HG03354 (cell line): ENCODE results near the gene ZBP1.

Source experiments
- ATAC-seq: cut with Tn5 transposase; IDR thresholded peaks from one replicate; pipeline ENCODE4 v1.9.1; 2021; ENCODE audit warnings: mild to moderate bottlenecking; ENCODE audit not compliant: unreplicated experiment, poor library complexity, severe bottlenecking

The ZBP1 gene

DNA sequence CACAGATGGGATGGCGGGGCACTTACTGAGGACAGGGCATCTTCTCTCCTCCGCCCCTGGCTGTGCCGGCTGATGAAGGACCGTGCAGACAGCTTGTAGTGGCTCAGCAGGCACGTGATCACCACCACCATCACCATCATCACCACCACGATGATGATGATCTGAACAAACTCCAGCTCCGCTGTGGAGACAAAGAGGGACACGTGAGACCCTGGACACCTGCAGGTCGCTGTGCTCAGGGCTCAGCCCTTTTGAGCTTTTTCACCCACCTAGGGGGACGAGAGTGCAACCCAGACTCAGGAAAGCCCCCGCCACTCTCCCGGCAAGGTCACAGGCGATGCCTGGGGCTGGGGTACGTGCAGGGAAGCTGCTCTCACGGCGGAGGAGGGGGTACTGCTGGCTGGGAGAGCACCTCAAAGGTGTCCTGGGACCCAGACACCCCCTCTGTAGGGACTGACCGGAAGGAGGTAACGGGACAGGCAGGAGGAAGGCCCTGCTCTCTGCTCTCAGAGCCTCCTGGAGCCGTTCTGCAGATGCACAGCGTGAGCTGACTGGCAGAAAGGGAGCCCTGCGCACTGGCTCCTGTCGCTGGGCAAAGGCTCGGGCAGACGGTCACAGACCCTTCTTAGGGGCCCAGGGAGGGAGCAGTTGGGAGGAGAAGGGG, 39.4 kb upstream of the ZBP1 start:
- ATAC-seq: no peak

DNA sequence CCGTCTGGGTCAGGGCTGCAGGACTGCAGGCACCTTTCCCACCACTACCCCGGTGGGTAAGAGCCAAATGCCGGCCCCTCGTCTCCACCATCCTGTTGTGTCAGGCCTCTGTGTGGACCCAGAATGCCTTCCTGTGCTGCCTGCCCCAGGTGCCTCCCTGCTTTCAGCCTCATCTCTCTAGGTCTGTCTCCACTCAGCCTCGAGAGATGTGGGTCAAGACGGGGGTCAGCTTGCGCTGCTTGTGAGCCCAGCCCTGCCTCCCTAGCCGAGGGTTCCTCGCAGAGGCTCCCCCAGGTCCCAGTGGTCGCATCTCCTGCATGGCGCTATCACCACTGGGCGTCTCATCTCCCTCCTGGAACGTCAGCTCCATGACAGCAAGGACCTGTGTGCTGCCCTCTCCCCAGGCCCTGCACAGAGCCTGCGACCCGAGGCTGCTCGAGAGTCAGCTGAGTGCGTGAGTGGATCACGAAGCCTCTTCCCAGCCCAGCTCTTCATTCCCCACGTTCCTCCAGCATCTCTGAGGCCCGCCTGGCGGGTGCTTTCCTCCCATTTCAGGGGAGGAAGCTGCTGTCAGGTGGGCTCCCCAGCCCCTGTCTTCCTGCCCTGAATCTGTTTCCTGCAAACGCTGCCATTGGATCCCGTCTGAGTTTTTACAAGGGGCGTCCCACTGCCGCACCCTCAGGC, 38.7 kb upstream of the ZBP1 start:
- no peak for ATAC-seq

DNA sequence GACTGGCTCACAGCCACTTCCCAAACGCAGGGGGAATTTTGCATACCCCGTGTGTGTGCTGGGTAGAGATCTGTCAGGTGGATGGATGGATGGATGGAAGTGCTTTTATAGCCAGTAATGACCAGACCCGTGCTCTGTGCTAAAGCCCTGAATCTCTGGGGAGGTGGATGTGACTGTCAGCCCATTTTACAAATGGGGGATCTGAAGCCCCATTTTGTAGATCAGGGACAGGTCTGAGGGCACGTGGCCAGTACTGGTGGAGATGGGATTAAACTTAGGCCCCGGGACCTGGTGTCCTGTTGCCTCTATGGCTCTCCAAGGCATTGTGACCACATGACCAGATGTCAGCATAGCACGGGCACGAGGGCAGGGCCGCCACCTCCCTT, 38.2 kb upstream of the ZBP1 start:
- no peak for ATAC-seq

DNA sequence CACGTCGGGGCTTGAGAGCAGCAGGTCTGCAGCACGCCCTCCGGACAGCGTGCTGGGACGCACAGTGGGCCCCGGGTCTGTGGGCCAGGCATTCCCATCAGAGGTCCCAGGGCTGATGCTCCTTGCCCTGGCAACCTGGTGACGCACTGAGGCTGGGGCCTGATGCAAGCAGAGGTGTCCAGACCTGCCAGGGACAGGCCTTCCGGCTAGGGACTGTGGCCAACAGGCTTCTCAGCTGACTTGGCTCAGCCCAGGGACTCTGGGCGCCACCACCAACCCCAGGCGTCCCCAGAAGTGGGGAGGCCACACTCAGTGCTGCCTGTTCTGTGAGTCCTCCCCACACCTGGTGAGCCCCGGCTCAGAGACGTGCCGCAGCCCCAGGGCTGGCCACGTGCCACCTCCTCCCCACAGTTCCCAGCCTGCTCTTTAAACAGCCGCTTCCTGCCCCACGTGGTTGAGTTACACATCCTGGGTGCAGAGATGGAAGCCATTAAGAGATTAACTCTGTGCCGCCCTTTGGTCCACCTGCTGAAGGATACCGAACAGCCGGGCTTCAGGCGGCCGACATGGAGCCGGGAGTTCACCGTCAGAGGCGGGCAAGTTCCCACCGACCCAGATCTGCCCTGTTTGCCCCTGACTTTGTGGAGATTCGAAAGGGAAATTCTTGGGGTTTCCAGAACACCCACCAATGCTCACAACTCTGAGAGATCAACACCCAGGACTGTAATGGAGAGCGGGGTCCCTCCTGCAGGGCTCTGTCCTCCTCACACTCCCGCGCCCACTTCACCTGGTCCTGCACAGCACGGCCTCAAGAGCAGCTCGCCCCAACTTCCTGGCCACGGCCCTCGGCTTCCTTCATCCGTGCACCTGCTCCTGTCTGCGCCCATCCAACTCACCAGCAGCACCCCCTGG, 37.6 kb upstream of the ZBP1 start:
- no peak for ATAC-seq

DNA sequence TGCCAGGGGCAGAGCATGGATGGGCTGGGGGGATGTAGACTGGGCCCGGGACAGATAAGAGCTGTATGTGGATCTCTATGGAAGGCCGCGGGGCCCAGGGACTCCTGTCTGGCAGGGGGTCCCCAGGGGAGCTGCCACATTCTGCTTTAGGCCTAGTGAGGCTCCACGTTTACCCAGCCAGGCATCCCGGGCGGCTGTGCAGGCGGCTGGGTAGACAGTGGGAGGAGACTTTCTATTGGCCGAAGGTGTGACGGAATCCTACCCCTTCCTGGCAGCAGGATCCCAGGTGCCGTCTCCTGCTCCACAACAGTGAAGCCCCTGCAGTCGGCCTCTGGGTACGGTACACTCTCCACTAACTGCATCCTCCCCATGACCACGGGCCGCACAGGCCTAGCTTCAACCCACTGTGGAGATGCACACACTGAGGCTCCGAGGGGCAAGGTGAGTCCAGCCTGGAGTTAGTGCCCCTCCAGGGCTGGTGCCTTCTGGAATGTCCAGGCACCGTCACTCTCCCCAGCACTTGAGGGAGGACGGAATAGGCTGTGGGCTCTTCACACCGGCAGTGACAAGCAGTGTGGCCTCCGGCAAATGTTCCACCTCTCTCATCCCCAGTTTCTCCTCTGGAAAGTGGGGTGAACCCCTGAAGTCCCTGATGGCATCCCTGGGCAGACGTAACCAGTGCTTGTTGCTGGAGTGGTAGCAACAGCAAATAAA, 36.8 kb upstream of the ZBP1 start:
- ATAC-seq: no peak

DNA sequence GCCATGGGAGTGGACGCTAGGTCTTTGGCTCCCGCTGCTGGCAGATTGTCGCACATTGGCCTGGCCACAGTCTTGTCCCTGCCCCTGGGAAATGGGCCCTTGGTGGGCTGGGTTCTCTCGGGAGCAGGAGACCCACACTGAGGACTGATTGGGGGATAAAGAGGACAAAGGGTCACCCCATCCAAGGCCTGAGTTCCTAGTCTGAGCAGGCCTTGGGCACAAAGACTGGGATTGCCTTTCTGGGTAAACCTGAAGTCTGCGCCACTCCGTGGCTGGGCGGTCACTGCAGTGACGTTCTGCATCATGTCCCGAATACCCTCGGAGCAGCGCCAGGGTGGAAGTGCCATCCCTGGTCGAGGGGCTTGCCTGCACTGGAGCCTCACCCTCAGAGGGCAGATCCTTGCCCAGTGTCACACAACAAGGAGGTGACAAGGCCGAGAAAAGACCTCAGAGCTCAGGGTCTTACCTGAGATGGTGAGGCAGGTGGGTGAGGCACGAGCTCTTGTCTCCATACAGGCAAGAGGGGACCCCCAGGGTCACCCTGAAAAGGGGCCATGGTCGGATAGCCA, 36.1 kb upstream of the ZBP1 start:
- no peak for ATAC-seq

DNA sequence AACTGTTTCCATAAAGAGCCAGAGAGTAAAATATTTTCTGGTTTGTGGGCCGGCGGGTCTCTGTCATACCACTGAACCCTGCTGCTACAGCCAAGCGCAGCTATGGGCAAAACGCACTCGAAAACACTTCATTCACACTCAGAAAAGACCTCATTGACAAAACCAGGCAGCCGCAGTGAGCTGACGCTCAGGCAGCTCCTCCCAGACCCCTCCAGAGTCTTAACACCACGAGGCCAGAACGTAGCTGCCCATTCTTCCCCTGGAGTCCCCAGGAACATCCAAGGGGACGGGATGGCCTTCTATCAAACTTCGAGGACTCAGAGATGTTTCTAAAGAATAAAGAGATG, 35.6 kb upstream of the ZBP1 start:
- no peak for ATAC-seq

DNA sequence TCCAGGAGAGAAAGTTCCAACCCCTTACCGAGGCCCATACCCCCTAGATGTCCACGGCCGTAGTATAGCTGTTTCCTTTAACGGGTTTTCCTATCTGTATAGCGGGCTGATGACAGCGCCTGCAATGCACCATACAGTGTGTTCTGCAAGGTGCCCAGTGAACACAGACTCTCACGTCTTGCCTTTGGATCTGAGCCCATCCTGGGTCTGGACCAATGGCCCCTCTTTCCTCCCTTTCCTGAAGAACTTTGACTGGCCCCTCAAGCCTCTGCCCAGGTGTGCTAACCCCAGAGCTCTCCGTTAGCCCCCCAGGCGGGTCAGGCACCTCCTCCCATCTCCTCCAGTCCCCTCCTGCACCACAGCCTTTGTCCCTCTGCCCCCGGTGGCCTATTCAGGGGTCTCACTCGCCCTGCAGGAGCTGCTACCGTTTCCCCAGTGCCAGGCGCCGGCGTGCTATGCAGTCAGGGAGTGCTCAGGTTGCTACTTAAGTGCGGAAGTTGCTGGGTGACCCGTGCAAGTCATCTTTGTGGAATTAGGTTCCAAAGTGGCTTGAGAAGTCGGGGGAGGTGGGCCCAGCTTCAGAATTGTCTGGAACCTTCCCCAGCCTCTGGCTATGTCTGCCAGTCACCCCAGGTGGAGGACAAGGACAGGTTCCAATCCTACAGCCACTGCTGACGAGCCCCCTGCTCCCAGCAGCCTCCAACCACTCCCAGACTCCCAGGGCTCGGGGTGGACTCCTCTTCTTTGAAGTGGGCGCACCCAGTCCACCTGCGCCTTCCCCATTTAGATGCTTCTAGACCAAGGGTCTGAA, 35.0 kb upstream of the ZBP1 start:
- no peak for ATAC-seq

DNA sequence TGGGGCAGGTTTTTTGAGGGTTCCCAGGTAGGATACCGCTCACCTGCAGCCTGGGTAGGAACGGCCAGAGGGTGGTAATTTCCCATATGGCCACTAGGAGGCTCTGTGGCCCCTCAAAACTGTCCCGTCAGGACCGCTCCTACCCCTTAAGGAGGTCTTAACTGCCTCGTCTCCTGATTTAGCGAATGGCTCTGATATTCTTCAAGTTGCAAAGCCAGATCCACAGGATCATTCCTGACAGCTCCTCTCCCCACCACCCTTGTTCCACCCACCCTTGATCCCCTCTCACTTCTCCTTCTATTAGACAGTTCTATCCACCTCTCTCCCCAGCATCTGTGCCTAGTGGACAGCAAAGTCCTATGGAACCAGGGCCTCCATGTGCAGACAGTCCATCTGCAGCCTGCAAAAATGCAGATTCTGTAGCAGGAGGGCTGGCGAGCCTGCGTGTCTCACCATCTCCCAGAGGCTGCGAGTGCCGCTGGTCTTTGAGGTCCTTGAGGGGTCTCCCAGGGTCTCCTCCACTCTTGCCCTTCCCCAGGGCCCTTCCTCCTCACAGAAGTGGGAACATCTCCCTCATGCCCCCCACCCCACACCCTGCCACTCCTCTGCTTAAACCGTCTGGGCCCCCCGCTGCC, 34.3 kb upstream of the ZBP1 start:
- peak; percentile 76 for ATAC-seq

DNA sequence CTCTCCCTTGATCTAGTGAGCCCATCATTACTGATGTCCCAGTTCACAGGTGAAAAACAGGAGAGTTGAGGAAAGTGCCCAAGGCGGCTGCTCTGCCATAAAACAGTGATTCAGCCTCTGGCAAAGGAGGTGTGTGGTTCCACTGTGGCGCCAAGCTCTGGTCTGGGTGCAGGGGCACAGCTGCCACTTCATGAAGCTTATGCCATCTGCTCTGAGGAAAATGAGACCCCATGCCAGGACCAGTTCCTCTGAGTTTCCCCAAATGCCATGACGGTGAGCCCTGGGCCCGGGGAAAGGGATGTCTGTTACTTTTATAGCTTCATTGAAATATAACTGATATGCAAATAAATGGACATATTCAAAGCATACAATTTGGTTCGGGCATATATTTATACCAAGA, 33.7 kb upstream of the ZBP1 start:
- no peak for ATAC-seq

DNA sequence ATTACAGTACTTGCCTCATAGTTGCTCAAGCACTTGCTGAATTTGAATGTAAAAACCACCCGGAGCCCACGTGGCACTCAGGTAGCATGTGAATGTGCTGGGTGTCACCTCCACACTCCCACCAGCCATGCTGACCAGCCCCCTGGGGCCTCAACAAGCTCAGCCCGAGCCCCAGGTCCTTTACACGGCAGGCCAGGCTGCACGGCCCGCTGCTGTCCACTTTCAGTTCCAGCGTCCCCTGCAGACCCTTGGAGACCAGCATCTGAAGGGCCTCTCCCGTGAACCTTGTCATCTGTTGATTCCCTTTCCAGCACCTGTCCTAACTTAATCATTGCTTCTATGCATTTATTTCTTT, 33.3 kb upstream of the ZBP1 start:
- ATAC-seq: no peak

DNA sequence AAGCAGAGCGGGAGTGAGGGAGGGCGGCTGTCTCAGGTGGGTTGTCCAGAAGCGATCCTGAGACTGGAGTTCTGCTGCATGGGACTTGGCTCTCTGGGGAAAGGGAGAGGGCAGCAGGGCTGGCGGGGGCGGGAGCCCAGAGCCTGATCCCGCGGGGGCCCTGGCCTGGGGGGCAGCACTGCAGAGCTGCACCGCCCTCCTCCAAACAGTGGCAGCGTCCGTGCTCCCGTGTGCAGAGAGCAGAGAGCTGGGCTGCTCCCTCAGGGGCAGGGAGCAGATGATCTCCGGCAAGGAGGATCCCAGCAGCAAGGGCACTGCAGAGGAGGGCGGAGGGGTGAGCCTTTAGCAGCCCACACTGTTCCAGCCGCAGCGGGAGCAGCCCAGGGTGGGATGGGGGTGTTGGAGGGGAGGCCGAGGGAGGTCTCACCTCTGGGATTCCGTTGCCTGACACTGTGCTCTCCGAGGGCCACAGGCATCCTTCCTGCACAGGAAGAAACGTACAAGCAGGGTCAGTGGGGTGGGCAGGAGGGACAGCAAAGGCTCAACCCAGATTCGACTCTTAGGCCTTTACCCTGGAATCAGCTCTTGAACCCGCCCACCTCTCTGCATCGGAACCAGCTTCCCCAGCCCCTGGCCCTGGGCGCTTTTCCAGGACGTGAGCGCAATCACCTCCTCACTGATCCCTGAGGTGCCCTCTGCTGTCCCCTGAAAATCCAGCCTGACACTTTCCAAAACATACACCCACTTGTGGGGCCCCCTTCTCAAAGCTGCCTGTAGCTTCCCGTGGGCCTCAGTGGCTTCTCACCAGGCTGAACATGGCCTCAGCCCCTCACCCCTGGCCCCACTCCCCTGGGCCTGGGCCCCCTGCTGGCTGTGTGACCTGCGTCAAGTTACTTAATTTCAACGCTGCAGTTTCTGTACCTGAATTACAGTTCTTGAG, 32.6 kb upstream of the ZBP1 start:
- ATAC-seq: no peak

DNA sequence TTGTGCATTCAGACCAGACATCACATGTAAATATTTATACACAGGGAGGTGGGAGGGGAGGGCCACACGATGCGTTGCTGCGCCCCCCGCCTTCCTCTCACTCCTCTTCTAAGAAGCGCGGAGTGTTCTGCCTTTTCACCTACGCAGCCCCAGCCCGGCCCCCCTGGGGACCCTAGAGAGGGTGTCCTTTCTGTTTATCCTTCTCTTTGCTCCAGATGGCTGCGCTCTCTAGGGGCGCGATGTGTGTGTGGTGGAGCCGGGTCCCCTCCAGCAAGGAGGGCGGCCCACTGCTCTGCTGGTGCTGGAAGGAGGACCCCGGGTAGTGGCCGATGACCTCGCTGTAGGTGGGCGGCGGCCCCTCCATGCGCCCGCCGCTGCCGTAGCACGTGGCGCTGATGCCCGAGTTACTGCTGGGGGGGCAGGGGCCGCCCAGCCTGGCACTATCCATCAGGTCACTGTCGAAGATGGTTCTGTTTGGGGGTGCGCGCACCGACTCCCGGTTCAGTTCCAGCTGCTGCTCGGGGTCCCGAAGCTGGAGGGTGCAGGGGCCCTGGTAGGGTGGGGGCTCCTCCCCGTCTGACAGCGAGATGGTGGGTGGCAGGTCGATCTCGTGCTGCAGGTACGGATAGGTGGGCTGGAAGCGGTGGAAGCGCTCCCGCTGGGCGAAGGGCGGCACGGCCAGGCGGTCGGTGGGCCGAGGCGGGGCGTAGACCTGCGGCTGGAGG, 31.8 kb upstream of the ZBP1 start:
- no peak for ATAC-seq

DNA sequence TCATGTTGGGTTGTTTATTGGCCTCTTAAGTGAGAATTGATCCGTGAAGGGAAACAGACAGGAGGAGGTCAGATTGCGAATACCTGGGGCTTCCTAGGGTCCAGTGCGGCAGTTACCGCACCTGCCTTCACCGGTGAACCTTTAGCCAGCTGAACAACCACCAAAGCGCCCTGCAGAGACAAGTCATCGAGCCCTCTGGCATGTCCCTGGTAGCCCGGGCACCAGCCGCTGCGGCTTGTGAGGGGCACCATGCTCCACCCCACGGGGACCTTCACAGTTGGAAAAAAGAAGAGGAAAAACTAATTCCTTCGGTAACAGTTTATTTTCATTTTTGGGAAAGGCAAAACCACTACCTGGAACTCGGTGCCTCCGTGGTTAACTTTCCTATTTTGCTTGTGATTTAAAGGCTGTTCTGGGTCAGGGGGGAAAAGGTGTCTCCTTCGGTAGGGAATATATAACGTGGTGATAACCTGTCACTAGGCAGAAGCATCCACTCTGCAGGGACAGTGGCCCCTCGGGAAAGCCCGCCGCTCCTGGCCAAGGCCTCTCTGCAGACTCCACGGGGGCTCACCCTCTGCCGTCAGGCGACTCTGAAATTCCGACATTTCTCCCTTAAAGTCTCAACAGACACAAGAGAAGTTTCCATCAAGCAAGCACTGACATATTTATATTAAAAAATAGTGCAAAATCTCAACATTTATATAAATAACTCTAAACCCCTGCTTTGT, 30.7 kb upstream of the ZBP1 start:
- ATAC-seq: no peak

DNA sequence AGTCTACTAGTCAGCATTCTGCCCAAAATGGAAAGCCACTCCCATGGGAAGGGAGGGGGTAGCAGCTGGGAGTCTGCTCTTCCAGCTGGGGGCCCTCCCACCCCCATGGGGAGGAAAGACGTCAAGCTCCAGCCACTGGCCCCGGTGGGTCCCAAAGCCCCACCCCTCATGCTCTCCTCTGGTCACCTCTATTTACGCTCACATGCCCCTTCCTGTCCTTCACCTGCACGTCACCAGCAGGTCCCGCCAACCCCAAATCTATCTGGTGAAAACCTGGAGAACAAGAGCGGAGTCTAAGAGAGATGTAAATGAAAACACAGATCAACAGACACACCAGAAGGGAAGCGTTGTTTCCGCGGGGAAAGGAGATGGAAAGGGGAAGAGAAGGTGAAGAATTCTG, 30.0 kb upstream of the ZBP1 start:
- ATAC-seq: no peak

DNA sequence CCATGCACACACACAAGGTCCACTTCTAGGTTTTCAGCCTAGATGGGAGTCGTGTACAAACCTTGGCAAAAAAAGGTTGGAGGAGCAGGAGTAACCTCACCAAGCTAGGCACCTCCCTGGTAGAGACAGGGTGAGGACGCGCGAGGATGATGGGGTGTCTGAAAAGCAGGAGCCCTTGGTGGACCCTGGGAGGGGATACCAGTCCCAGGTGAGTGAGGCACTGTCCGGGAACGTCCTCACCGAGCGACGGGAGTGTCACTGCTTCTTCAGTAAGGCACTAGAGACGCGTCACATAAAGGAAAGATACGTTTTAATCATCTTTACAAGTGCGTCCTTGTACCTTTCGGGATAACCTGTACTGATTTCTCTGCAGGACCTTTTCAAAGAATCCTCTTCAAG, 29.4 kb upstream of the ZBP1 start:
- no peak for ATAC-seq
